Measurements from ENCODE around the gene NKD2.

Gene NKD2

GRCh38 chr5:1068895-1069719 lies 60.5 kb downstream of the NKD2 start:
- FAIRE-seq, result no peak
- TF ChIP-seq TAF1 (IDR thresholded peaks at IDR 0.05; ENCODE audit: low read depth, low read length) (no peak), POLR2A (IDR thresholded peaks at IDR 0.05; ENCODE audit: low read depth, low read length) (no peak), SPI1 (IDR thresholded peaks at IDR 0.05; ENCODE audit: low read depth, low read length) (no peak), PAX5 (IDR thresholded peaks at IDR 0.05; ENCODE audit: insufficient read depth, low read length, severe bottlenecking) (no peak), POU2F2 (IDR thresholded peaks at IDR 0.05; ENCODE audit: low read depth, low read length) (no peak), POLR2AphosphoS5 (IDR thresholded peaks at IDR 0.05; ENCODE audit: low read depth, low read length) (no peak)
- DNase-seq (ENCODE audit: insufficient read length, low spot score), result no peak

DNA sequence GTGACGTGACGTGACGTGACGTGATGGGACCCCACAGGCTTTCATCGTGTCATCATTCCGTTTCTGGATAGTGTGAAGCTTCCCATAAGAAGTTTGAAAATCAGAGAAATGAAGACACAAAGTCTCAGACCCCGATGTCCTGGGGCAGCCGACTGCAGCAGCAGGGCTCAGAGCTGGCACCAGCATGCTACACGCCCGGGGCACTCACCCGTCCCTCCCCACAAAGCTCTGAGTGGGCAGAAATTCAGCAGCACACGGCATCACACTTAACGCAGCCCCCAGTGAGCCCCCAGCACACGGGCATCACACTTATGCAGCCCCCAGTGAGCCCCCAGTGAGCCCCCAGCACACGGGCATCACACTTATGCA lies 61.1 kb downstream of the NKD2 start:
- FAIRE-seq (no peak), DNase-seq (ENCODE audit: insufficient read length, low spot score) (no peak)
- no peak for TF ChIP-seq TAF1 (IDR thresholded peaks at IDR 0.05; ENCODE audit: low read depth, low read length)
- TF ChIP-seq POLR2AphosphoS5 (IDR thresholded peaks at IDR 0.05; ENCODE audit: low read depth, low read length), result no peak
- TF ChIP-seq SPI1 (IDR thresholded peaks at IDR 0.05; ENCODE audit: low read depth, low read length), result no peak
- no peak for TF ChIP-seq POU2F2 (IDR thresholded peaks at IDR 0.05; ENCODE audit: low read depth, low read length)
- TF ChIP-seq PAX5 (IDR thresholded peaks at IDR 0.05; ENCODE audit: insufficient read depth, low read length, severe bottlenecking), result no peak
- TF ChIP-seq POLR2A (IDR thresholded peaks at IDR 0.05; ENCODE audit: low read depth, low read length), result no peak

- no peak for TF ChIP-seq POLR2A (IDR thresholded peaks at IDR 0.05; ENCODE audit: low read depth, low read length)
- TF ChIP-seq POU2F2 (IDR thresholded peaks at IDR 0.05; ENCODE audit: low read depth, low read length), result no peak
- no peak for TF ChIP-seq SPI1 (IDR thresholded peaks at IDR 0.05; ENCODE audit: low read depth, low read length)
- no peak for TF ChIP-seq PAX5 (IDR thresholded peaks at IDR 0.05; ENCODE audit: insufficient read depth, low read length, severe bottlenecking)
- no peak for FAIRE-seq
- DNase-seq (ENCODE audit: insufficient read length, low spot score), result no peak
Observed at GRCh38 chr5:1073239-1074102, 64.9 kb downstream of the NKD2 start.

DNA sequence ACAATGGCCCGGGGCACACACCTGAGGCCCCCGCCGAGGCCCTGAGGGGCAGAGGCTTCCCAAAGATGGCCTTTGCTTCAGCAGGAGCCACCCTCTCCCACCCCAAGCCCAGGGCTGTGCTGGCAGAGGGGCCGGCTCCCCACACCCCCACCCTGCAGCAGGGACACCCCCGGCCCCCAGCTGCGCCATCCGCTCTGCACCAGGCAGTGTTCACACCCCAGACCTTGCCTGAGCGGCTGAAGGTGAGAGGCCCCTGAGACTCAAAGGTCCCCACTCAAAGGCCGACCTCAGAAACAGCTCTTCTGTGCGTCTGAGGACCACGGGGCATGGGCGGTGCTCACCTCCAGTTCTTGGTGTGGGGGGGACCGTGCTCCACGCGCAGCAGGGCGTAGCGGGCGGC lies 65.6 kb downstream of the NKD2 start:
- FAIRE-seq, result no peak

GRCh38 chr5:1074816-1075554 lies 66.4 kb downstream of the NKD2 start:
- DNase-seq (ENCODE audit: insufficient read length, low spot score) (no peak), FAIRE-seq (no peak)
- TF ChIP-seq POU2F2 (IDR thresholded peaks at IDR 0.05; ENCODE audit: low read depth, low read length), result no peak
- no peak for TF ChIP-seq TAF1 (IDR thresholded peaks at IDR 0.05; ENCODE audit: low read depth, low read length)
- TF ChIP-seq POLR2AphosphoS5 (IDR thresholded peaks at IDR 0.05; ENCODE audit: low read depth, low read length), result no peak
- no peak for TF ChIP-seq POLR2A (IDR thresholded peaks at IDR 0.05; ENCODE audit: low read depth, low read length)
- no peak for TF ChIP-seq PAX5 (IDR thresholded peaks at IDR 0.05; ENCODE audit: insufficient read depth, low read length, severe bottlenecking)
- no peak for TF ChIP-seq SPI1 (IDR thresholded peaks at IDR 0.05; ENCODE audit: low read depth, low read length)

More for the DNA sequence above, 65.6 kb downstream of the NKD2 start:
- no peak for DNase-seq (ENCODE audit: insufficient read length, low spot score)
- no peak for TF ChIP-seq SPI1 (IDR thresholded peaks at IDR 0.05; ENCODE audit: low read depth, low read length)
- TF ChIP-seq PAX5 (IDR thresholded peaks at IDR 0.05; ENCODE audit: insufficient read depth, low read length, severe bottlenecking), result no peak
- no peak for TF ChIP-seq POU2F2 (IDR thresholded peaks at IDR 0.05; ENCODE audit: low read depth, low read length)
- TF ChIP-seq TAF1 (IDR thresholded peaks at IDR 0.05; ENCODE audit: low read depth, low read length), result no peak
- no peak for TF ChIP-seq POLR2AphosphoS5 (IDR thresholded peaks at IDR 0.05; ENCODE audit: low read depth, low read length)
- TF ChIP-seq POLR2A (IDR thresholded peaks at IDR 0.05; ENCODE audit: low read depth, low read length), result no peak

- FAIRE-seq, result no peak
- TF ChIP-seq POLR2AphosphoS5 (IDR thresholded peaks at IDR 0.05; ENCODE audit: low read depth, low read length) (no peak), TAF1 (IDR thresholded peaks at IDR 0.05; ENCODE audit: low read depth, low read length) (no peak), PAX5 (IDR thresholded peaks at IDR 0.05; ENCODE audit: insufficient read depth, low read length, severe bottlenecking) (no peak), SPI1 (IDR thresholded peaks at IDR 0.05; ENCODE audit: low read depth, low read length) (no peak), POLR2A (IDR thresholded peaks at IDR 0.05; ENCODE audit: low read depth, low read length) (no peak), POU2F2 (IDR thresholded peaks at IDR 0.05; ENCODE audit: low read depth, low read length) (no peak)
- DNase-seq (ENCODE audit: insufficient read length, low spot score), result no peak
Observed at GRCh38 chr5:1075555-1075881, 66.9 kb downstream of the NKD2 start.

DNA sequence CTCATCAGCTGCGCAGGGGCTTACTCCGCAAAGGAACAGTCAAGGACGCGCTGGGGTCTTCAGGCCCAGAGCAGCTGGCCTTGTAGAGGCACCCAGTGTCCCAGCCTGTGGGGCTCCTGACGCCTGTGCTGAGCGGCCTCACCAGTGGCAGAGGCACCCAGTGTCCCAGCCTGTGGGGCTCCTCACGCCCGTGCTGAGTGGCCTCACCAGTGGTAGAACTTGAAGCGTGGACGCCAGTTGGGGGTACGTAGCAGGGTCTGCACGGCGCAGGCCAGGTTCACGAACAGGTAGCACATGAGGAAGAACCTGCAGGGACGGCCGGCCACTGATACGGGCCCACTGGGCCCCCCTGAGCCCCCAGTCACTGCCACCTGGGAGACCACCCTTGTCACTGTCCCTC lies 67.3 kb downstream of the NKD2 start:
- TF ChIP-seq PAX5 (IDR thresholded peaks at IDR 0.05; ENCODE audit: insufficient read depth, low read length, severe bottlenecking) (no peak), POLR2A (IDR thresholded peaks at IDR 0.05; ENCODE audit: low read depth, low read length) (no peak), SPI1 (IDR thresholded peaks at IDR 0.05; ENCODE audit: low read depth, low read length) (no peak), POU2F2 (IDR thresholded peaks at IDR 0.05; ENCODE audit: low read depth, low read length) (no peak), POLR2AphosphoS5 (IDR thresholded peaks at IDR 0.05; ENCODE audit: low read depth, low read length) (no peak), TAF1 (IDR thresholded peaks at IDR 0.05; ENCODE audit: low read depth, low read length) (no peak)
- FAIRE-seq (no peak), DNase-seq (ENCODE audit: insufficient read length, low spot score) (no peak)

- FAIRE-seq, result no peak
- TF ChIP-seq POU2F2 (IDR thresholded peaks at IDR 0.05; ENCODE audit: low read depth, low read length) (no peak), POLR2A (IDR thresholded peaks at IDR 0.05; ENCODE audit: low read depth, low read length) (no peak), SPI1 (IDR thresholded peaks at IDR 0.05; ENCODE audit: low read depth, low read length) (no peak), PAX5 (IDR thresholded peaks at IDR 0.05; ENCODE audit: insufficient read depth, low read length, severe bottlenecking) (no peak), TAF1 (IDR thresholded peaks at IDR 0.05; ENCODE audit: low read depth, low read length) (no peak), POLR2AphosphoS5 (IDR thresholded peaks at IDR 0.05; ENCODE audit: low read depth, low read length) (no peak)
Observed at GRCh38 chr5:1076406-1076805, 67.8 kb downstream of the NKD2 start.

GRCh38 chr5:1077026-1077425 lies 68.4 kb downstream of the NKD2 start:
- FAIRE-seq (no peak), DNase-seq (ENCODE audit: insufficient read length, low spot score) (no peak)
- TF ChIP-seq POU2F2 (IDR thresholded peaks at IDR 0.05; ENCODE audit: low read depth, low read length) (no peak), PAX5 (IDR thresholded peaks at IDR 0.05; ENCODE audit: insufficient read depth, low read length, severe bottlenecking) (no peak), SPI1 (IDR thresholded peaks at IDR 0.05; ENCODE audit: low read depth, low read length) (no peak), POLR2AphosphoS5 (IDR thresholded peaks at IDR 0.05; ENCODE audit: low read depth, low read length) (no peak), POLR2A (IDR thresholded peaks at IDR 0.05; ENCODE audit: low read depth, low read length) (no peak), TAF1 (IDR thresholded peaks at IDR 0.05; ENCODE audit: low read depth, low read length) (no peak)

More at GRCh38 chr5:1076406-1076805, 67.8 kb downstream of the NKD2 start:
- no peak for DNase-seq (ENCODE audit: insufficient read length, low spot score)
